Naive thymus-derived CD4-positive, alpha-beta T cell (primary cell): ENCODE results near the gene FAM83G. TPM values are rescaled to one million over a fixed set of nuclear protein-coding genes. Genes with fewer than 3 reads are reported as not detected.
A peak's percentile ranks its signal among the peaks of the same experiment; 100 is the strongest.

Experiments
- ATAC-seq: fragments of 150-1000 bp; cut with Tn5 transposase; 2 replicates; pipeline ENCODE4 v1.10.0; 2021; ENCODE audit warnings: mild to moderate bottlenecking, moderate library complexity
- CTCF ChIA-PET: fragments of 350-600 bp; sonication (Branson Sonifier 250); formaldehyde crosslinking; loops from one replicate; lab custom pipeline; 2021; ENCODE audit warnings: antibody characterized with exemption; lab: Charles Lee
- POLR2A ChIA-PET: fragments of 350-600 bp; sonication (Branson Sonifier 250); formaldehyde crosslinking; loops from one replicate; lab custom pipeline; 2021; ENCODE audit warnings: antibody characterized with exemption, inconsistent platforms; lab: Charles Lee
- DNase-seq, 9 donors: peaks; one replicate each; pipeline versions ENCODE4 v3.0.0 to v3.0.0-alpha.2; 2020 to 2022; ENCODE audit warnings: mixed read lengths in 1 of 9
- H3K27ac ChIP-seq: one replicate; pipeline ENCODE4 v1.7.0; 2013; ENCODE audit warnings: mild to moderate bottlenecking, low read depth, low read length, moderate library complexity
- H3K27me3 ChIP-seq, 2 donors: one replicate each; pipeline ENCODE4 v1.7.0; 2013; ENCODE audit warnings: low read length in 2 of 2, mild to moderate bottlenecking in 2 of 2, moderate library complexity in 2 of 2; ENCODE audit not compliant: control insufficient read depth in 2 of 2, insufficient read depth in 2 of 2
- H3K36me3 ChIP-seq, 3 experiments: 1 replicate in 2 of 3; 2 replicates in 1 of 3; pipeline ENCODE4 v1.7.0; 2013; ENCODE audit warnings: low read length in 3 of 3, mild to moderate bottlenecking in 3 of 3, moderate library complexity in 1 of 3; ENCODE audit not compliant: insufficient read depth in 3 of 3, control insufficient read depth in 2 of 3
- H3K4me1 ChIP-seq, 2 donors: one replicate each; pipeline ENCODE4 v1.7.0; 2013; ENCODE audit warnings: low read length in 2 of 2, mild to moderate bottlenecking in 2 of 2, moderate library complexity in 1 of 2; ENCODE audit not compliant: control insufficient read depth in 2 of 2, insufficient read depth in 2 of 2
- H3K4me3 ChIP-seq: 2 replicates; pipeline ENCODE4 v1.7.0; 2013; ENCODE audit warnings: mild to moderate bottlenecking, low read length
- H3K9me3 ChIP-seq, 3 experiments: 1 replicate in 2 of 3; 2 replicates in 1 of 3; pipeline ENCODE4 v1.7.0; 2013; ENCODE audit warnings: low read length in 3 of 3; ENCODE audit not compliant: control insufficient read depth in 2 of 3
- H3K27ac Mint-ChIP-seq, 9 donors: one replicate each; pipeline ENCODE4 v1.8.0; 2020 to 2022; ENCODE audit warnings: mixed read lengths in 9 of 9, mild to moderate bottlenecking in 8 of 9, moderate library complexity in 5 of 9, inconsistent platforms in 2 of 9
- H3K27me3 Mint-ChIP-seq, 5 donors: one replicate each; pipeline ENCODE4 v1.8.0; 2021 to 2022; ENCODE audit warnings: mixed read lengths in 5 of 5, mild to moderate bottlenecking in 1 of 5
- H3K36me3 Mint-ChIP-seq, 5 donors: one replicate each; pipeline ENCODE4 v1.8.0; 2020 to 2022; ENCODE audit warnings: mixed read lengths in 5 of 5, mild to moderate bottlenecking in 3 of 5, inconsistent platforms in 1 of 5
- H3K4me1 Mint-ChIP-seq, 7 donors: one replicate each; pipeline ENCODE4 v1.8.0; 2020 to 2022; ENCODE audit warnings: mixed read lengths in 7 of 7, mild to moderate bottlenecking in 3 of 7, inconsistent platforms in 1 of 7
- H3K4me3 Mint-ChIP-seq, 10 donors: one replicate each; pipeline ENCODE4 v1.8.0; 2020 to 2022; ENCODE audit warnings: mild to moderate bottlenecking in 10 of 10, mixed read lengths in 10 of 10, moderate library complexity in 6 of 10, inconsistent platforms in 2 of 10
- H3K9me3 Mint-ChIP-seq, 11 donors: one replicate each; pipeline ENCODE4 v1.8.0; 2020 to 2022; ENCODE audit warnings: mixed read lengths in 11 of 11, mild to moderate bottlenecking in 4 of 11, inconsistent platforms in 1 of 11, moderate library complexity in 1 of 11
- intact Hi-C, 2 donors: fragments of 100-400 bp; cut with micrococcal nuclease; formaldehyde crosslinking; loops; one replicate each; pipeline ENCODE4 v1.15.1; 2023
- polyA plus RNA-seq, 2 donors: library from polyadenylated mRNA; unstranded; fragments of 300-500 nt; fragmentation: Illumina TruSeq; gene quantifications; one replicate each; pipeline ENCODE4 v1.2.3, GENCODE V29; 2021
- total RNA-seq, 6 experiments: library from RNA in 5 of 6; stranded (reverse) in 5 of 6; gene quantifications; 1 replicate in 5 of 6; 2 replicates in 1 of 6; pipeline ENCODE4 v1.2.3 and lab custom pipeline; 2021 to 2026

The FAM83G gene
- total and polyA plus RNA-seq, 7 experiments from 2014 or later, result 1.6 to 9.1 (median 4.0) TPM

DNA sequence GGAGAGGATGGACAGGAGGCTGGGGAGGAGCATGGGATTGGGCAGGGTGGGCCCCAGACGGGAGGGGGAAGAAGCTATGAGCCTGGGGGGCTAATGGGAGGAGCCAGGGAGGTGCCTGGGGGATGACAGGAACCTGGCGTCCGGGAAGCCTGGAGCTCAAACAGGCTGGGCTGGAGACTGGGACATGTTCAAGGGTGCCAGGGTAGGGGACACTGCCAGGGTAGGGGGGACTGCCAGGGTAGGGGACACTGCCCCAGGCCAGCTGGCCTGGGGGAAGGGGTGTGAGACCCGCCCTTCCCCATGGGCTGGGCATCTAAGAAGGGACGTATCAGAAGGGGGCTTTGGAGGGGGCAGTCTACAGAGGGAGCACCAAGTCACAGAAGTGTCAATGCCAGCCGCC, 7.0 kb upstream of the FAM83G start:
- POLR2A ChIA-PET, result interaction anchor here (0.8 kb wide), 1 partner anchor 9 kb away, joined by 4 read pairs; no protein-coding TSS in a partner anchor
- CTCF ChIA-PET, result interaction anchor here (0.9 to 1.0 kb wide), 3 partner anchors 11 to 51 kb away, joined by 3 read pairs; no protein-coding TSS in a partner anchor
- no peaks in the 10 kb centered on the region for H3K27me3 ChIP-seq
- H3K4me1 ChIP-seq, result no peaks in the 10 kb centered on the region
- peak in 1 of 9 donors; percentile 5 for DNase-seq
- Mint-ChIP-seq H3K27ac (no peak overlapping the region), H3K27me3 (peaks cover 0 to 13% (median 0%) of the 10 kb centered on the region in 5 donors), H3K4me3 (no peak overlapping the region), H3K36me3 (no peaks in the 10 kb centered on the region), H3K9me3 (no peaks in the 10 kb centered on the region), H3K4me1 (peaks cover 0 to 11% (median 10%) of the 10 kb centered on the region in 7 donors)
- ATAC-seq, result no peak
- no peaks in the 10 kb centered on the region for H3K36me3 ChIP-seq
- H3K27ac ChIP-seq, result no peak overlapping the region
- H3K9me3 ChIP-seq, result no peaks in the 10 kb centered on the region
- intact Hi-C loops, result no loop called here
- no peak overlapping the region for H3K4me3 ChIP-seq

DNA sequence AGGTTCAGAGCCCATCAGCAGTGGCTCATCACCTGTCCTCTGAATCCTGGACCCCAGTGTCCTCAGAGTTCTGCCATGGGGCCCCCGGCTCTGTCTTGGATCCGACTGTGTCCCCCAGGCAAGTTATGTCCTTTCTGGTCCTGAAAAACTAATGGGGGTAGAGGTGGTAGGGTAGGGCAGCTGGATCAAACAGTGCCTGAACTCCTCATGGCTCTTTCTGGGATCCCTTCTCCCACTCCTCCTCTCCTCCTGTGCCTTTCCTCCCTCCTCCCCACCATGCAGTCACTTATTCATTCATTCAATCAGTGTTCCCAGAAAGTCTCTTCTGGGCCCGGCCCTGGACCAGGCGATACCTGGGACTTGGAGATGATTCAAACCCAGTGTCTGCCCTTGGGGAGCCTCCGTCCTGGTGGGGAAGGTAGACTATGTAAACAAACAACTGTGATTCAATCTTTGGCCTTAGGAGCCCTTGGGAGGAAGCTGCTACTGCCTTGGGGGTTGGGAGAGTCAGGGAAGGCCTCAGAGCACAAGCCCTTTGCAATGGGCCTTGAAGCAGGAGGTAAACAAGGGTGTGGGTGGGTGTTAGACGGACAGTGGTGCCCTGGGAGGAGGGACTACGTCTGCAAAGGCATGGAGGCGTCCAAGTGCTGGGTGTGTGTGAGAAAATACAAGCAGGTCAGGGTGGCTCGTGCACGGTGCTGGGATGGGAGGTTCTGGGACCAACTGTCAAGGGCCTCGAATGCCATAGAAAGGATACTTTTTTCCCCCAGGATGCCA, 6.4 kb upstream of the FAM83G start:
- ChIA-PET POLR2A (interaction anchor here (0.8 kb wide), 1 partner anchor 9 kb away, joined by 4 read pairs; no protein-coding TSS in a partner anchor), CTCF (interaction anchor here (0.9 to 1.0 kb wide), 2 partner anchors 11 to 50 kb away, joined by 3 read pairs; no protein-coding TSS in a partner anchor)
- Mint-ChIP-seq H3K4me1 (peaks cover 0 to 10% (median 5%) of the 10 kb centered on the region in 7 donors), H3K4me3 (no peak overlapping the region), H3K36me3 (no peaks in the 10 kb centered on the region), H3K9me3 (no peaks in the 10 kb centered on the region), H3K27ac (peak overlapping the region in 2 of 9 donors; percentile 32 to 58), H3K27me3 (peaks cover 0 to 17% (median 0%) of the 10 kb centered on the region in 5 donors)
- DNase-seq (peak in 1 of 9 donors; percentile 6), ATAC-seq (no peak)
- intact Hi-C loops, result no loop called here
- Histone ChIP-seq H3K4me1 (no peaks in the 10 kb centered on the region), H3K27me3 (no peaks in the 10 kb centered on the region), H3K36me3 (no peaks in the 10 kb centered on the region), H3K9me3 (no peaks in the 10 kb centered on the region), H3K4me3 (no peak overlapping the region), H3K27ac (no peak overlapping the region)

DNA sequence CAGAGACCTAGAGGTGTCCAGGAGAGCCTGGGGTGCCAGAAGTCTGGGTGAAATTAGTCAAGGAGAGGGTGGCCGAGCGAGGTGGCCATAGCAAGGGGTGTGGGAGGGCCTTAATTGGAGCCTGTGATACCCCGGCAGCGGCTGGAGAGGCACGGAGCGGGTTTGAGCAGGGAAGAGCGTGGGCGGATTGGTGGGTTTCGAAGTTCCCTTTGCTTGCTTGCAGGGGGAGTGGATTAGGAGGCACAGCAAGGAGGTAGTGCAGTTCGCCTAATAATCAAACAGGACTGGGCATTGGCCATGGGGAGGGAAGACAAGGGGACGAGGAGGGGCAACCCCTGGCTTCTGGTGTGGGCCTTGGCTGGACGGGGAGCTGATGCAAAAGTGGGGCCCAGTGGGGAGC, 5.4 kb upstream of the FAM83G start:
- intact Hi-C loops, result loop anchor here in 1 of 2 donors (10.0 kb wide), 2 partner anchors 155 to 195 kb away; partner anchors contain the start of gene PRPSAP2
- Histone ChIP-seq H3K4me3 (no peak overlapping the region), H3K36me3 (no peaks in the 10 kb centered on the region), H3K4me1 (peaks cover 0 to 2% of the 10 kb centered on the region in 2 donors), H3K27ac (no peak overlapping the region), H3K9me3 (no peaks in the 10 kb centered on the region), H3K27me3 (no peaks in the 10 kb centered on the region)
- Mint-ChIP-seq H3K4me1 (peaks cover 0 to 10% (median 0%) of the 10 kb centered on the region in 7 donors), H3K9me3 (no peaks in the 10 kb centered on the region), H3K4me3 (no peak overlapping the region), H3K27ac (peak overlapping the region in 1 of 9 donors; percentile 18), H3K27me3 (peaks cover 0 to 19% (median 0%) of the 10 kb centered on the region in 5 donors), H3K36me3 (no peaks in the 10 kb centered on the region)
- ATAC-seq, result no peak
- DNase-seq, result peak in 1 of 9 donors; percentile 2
- POLR2A ChIA-PET, result no interaction called here
- CTCF ChIA-PET, result no interaction called here

DNA sequence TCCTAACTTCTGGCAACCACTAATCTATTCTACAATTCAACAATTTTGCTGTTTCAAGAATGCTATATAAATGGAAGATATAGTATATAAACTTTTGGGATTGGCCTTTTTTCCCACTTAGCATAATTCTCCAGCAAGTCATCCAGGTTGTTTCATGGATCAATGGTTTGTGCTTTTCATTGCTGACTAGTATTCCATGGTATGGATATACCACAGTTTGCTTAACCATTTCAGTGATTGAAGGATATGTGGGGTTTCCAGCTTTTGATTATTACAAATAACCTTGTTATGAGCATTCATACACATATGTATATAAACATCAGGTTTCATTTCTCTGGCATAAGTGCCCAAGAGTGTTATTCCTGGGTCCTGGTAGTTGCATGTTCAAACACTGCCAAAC, 2.1 kb upstream of the FAM83G start:
- Histone ChIP-seq H3K27ac (no peak overlapping the region), H3K4me1 (peaks cover 18 to 25% of the 10 kb centered on the region in 2 donors), H3K27me3 (no peaks in the 10 kb centered on the region), H3K9me3 (no peaks in the 10 kb centered on the region), H3K4me3 (no peak overlapping the region), H3K36me3 (no peaks in the 10 kb centered on the region)
- POLR2A ChIA-PET, result no interaction called here
- CTCF ChIA-PET, result no interaction called here
- peaks cover 14 to 31% (median 19%) of the 10 kb centered on the region in 7 donors for H3K4me1 Mint-ChIP-seq
- H3K36me3 Mint-ChIP-seq, result no peaks in the 10 kb centered on the region
- peaks cover 0 to 19% (median 0%) of the 10 kb centered on the region in 5 donors for H3K27me3 Mint-ChIP-seq
- H3K9me3 Mint-ChIP-seq, result no peaks in the 10 kb centered on the region
- H3K27ac Mint-ChIP-seq, result peak overlapping the region in 7 of 9 donors; percentile 26 to 92 (median 86)
- ATAC-seq (no peak), DNase-seq (no peak)
- intact Hi-C loops, result loop anchor here in 1 of 2 donors (10.0 kb wide), 2 partner anchors 152 to 192 kb away; partner anchors contain the start of gene PRPSAP2
- H3K4me3 Mint-ChIP-seq, result peak overlapping the region in 1 of 10 donors; percentile 79

- Histone ChIP-seq H3K27me3 (no peaks in the 10 kb centered on the region), H3K4me3 (no peak overlapping the region), H3K27ac (no peak overlapping the region), H3K4me1 (peaks cover 18 to 30% of the 10 kb centered on the region in 2 donors), H3K36me3 (peaks cover 0 to 7% (median 0%) of the 10 kb centered on the region in 3 experiments), H3K9me3 (no peaks in the 10 kb centered on the region)
- Mint-ChIP-seq H3K27me3 (peaks cover 0 to 19% (median 0%) of the 10 kb centered on the region in 5 donors), H3K9me3 (no peaks in the 10 kb centered on the region), H3K4me3 (peak overlapping the region in 9 of 10 donors; percentile 36 to 87 (median 48)), H3K36me3 (no peaks in the 10 kb centered on the region), H3K4me1 (peaks cover 15 to 37% (median 25%) of the 10 kb centered on the region in 7 donors), H3K27ac (peak overlapping the region; percentile 59 to 92 (median 89))
- ChIA-PET CTCF (no interaction called here), POLR2A (no interaction called here)
- ATAC-seq (no peak), DNase-seq (peak in 1 of 9 donors; percentile 11)
- intact Hi-C loops, result loop anchor here in 1 of 2 donors (2.0 to 10.0 kb wide), 3 partner anchors 45 to 191 kb away; partner anchors contain the start of gene PRPSAP2
Observed at GRCh38 chr17:19005789-19006430, 1.3 kb upstream of the FAM83G start.

DNA sequence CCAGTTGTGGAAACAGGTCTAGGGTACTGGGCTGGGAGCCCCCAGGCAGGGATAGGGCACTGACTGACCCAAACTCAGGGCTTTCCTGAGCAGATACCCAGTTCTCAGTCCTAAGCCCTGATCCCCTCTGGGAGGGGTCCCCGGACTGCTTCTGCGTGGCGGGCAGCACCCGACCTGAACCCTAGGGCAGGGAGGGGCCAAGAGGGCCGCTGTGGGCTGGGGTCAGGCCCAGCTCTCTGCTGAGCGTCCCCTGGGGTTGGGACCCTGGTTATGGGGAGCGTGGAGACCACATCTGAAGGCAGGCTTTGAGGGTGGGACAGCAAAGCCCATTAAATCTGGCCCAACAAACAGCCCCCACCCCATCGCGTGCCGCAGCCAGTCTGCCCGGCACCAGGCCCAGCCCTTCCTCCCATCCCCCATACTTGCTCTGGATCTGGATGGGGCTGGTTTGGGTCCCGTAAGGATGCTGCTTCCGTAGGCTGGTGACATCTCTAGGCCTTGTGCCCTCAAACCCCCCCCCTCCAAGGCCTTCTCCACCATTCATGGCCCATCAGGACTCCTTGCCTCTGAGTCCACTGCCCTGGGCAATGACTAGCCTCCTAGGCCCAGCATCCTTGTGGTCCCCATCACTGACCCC, 691 bp upstream of the FAM83G start:
- H3K36me3 Mint-ChIP-seq, result no peaks in the 10 kb centered on the region
- intact Hi-C loops, result loop anchor here in 1 of 2 donors (2.0 to 10.0 kb wide), 3 partner anchors 44 to 190 kb away; partner anchors contain the start of gene PRPSAP2
- peak overlapping the region; percentile 36 to 87 (median 69) for H3K4me3 Mint-ChIP-seq
- peaks cover 0 to 13% (median 0%) of the 10 kb centered on the region in 3 experiments for H3K36me3 ChIP-seq
- H3K9me3 ChIP-seq, result no peaks in the 10 kb centered on the region
- peak in 1 of 9 donors; percentile 13 for DNase-seq
- H3K9me3 Mint-ChIP-seq, result no peaks in the 10 kb centered on the region
- no peaks in the 10 kb centered on the region for H3K27me3 ChIP-seq
- peak overlapping the region; percentile 59 to 92 (median 89) for H3K27ac Mint-ChIP-seq
- CTCF ChIA-PET, result no interaction called here
- peak overlapping the region; percentile 37 for H3K4me3 ChIP-seq
- H3K4me1 ChIP-seq, result peaks cover 18 to 30% of the 10 kb centered on the region in 2 donors
- H3K27me3 Mint-ChIP-seq, result peaks cover 0 to 19% (median 0%) of the 10 kb centered on the region in 5 donors
- no peak for ATAC-seq
- H3K4me1 Mint-ChIP-seq, result peaks cover 15 to 37% (median 25%) of the 10 kb centered on the region in 7 donors
- POLR2A ChIA-PET, result interaction anchor here (0.6 to 1.7 kb wide), 9 partner anchors 10 to 147 kb away, joined by 3 to 8 read pairs (median 3); partner anchors contain the start of gene PRPSAP2
- peak overlapping the region; percentile 84 for H3K27ac ChIP-seq
